Left renal cortex interstitium (tissue), 4 donors: ENCODE measurements around the gene DLGAP5. TPM values are rescaled to one million over a fixed set of nuclear protein-coding genes. Genes with fewer than 3 reads are reported as not detected.

Experiments used
- DNase-seq, 4 donors: peaks; one replicate each; pipeline ENCODE4 v3.0.0-alpha.2; 2013; ENCODE audit warnings: low read depth in 4 of 4, low spot score in 2 of 4, missing footprints in 1 of 4
- polyA plus RNA-seq, 4 donors: library from polyadenylated mRNA; unstranded; fragments of 120-200 nt; gene quantifications; one replicate each; pipeline ENCODE4 v1.2.1, GENCODE V29; 2013; ENCODE audit not compliant: insufficient read length in 4 of 4

The DLGAP5 gene
- polyA plus RNA-seq, 4 donors: 26.9 to 32.7 (median 29.6) TPM

GRCh38 chr14:55131370-55132137 is 59.8 kb downstream of the DLGAP5 start:
- no peak for DNase-seq

- no peak for DNase-seq
Observed at GRCh38 chr14:55130196-55130550, 61.2 kb downstream of the DLGAP5 start.

GRCh38 chr14:55129428-55130195 is 61.8 kb downstream of the DLGAP5 start:
- DNase-seq: peak in 1 of 4 donors; percentile 36

DNA sequence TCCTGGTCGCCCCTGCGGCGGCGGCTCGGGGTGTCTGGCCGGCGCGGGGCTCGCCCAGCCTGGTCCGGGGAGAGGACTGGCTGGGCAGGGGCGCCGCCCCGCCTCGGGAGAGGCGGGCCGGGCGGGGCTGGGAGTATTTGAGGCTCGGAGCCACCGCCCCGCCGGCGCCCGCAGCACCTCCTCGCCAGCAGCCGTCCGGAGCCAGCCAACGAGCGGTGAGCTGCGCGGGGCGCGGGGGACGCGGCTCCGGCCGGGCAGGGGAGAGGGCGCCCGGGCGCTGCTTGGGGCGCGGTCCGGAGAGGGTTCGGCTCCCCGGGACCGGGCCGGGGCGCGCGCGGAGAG is 62.3 kb downstream of the DLGAP5 start, which contains the start of gene LGALS3:
LGALS3 (plus strand) TSS at position 167 of the 342 bp plus-strand sequence. CDS start 8,122 bp downstream, outside the sequence.
- DNase-seq: no peak

GRCh38 chr14:55128386-55129085 is 62.8 kb downstream of the DLGAP5 start:
- DNase-seq: no peak

DNA sequence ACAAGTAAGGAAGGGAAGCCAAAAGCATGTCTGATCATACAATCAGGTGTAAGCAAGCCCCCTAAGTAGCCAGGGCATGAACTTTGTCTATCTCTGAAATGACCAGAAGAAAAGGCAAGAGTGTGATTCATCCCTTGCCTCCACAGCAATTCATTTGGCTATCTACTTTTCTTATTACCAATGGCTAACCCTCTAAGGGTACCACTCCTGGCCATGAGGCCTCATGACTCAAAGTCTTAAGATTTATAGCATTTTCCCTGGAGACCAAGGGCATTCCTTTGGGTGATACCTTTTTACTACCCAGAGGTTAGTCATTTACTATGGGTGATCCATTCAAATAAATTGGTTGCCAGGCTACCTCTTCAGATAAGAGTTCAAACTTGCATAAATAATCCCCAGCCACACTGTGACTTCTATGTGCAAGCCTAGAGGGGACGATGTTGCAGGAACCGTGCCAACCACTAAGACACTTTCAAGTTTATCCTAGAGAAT is 63.9 kb downstream of the DLGAP5 start:
- DNase-seq: no peak

DNA sequence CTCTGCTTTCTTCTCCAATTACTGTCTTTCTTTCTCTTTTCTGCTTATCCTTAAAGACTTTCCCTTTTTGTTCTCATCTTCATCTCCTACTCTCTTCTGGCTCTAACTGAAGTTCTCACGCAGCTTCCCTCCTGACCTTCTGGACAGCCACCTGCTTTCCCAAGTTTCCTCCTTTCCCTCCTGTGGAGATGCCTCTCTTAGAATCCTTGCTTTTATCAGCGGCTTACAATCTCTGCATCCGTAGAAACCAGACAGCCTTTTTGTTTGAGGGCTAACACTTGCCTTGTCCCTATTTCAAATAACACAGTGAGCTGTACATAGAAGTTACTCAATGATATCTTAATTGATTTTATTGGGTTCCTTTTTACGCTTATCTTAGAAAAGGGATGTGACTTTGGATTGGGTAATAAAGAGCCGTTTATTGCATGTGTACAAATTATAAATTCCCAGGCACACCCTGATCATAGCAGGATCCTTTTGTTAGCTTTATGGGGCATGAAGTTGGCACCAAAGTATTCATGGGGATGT is 64.4 kb downstream of the DLGAP5 start:
- no peak for DNase-seq

DNA sequence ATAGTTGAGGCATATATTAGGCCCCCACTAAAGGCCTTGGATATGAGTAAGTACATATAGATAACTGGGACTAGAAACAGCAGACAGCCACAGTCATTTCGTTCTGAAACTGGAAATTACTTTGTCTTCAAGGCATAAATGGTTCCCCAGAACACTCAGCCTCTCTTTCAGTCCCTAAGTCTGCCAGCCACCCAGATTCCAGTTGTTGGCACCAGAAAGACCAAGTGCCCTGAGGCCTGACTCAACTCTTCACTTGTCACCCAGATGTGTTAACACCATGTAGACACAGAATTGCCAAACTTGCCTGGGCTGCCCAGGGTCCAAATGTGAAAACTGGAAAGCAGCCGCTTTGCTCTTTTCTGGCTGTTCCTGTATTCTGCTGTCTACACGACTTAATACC is 65.4 kb downstream of the DLGAP5 start:
- no peak for DNase-seq

GRCh38 chr14:55125403-55125802 is 66.0 kb downstream of the DLGAP5 start:
- DNase-seq: no peak

GRCh38 chr14:55124774-55125386 is 66.5 kb downstream of the DLGAP5 start:
- no peak for DNase-seq

DNA sequence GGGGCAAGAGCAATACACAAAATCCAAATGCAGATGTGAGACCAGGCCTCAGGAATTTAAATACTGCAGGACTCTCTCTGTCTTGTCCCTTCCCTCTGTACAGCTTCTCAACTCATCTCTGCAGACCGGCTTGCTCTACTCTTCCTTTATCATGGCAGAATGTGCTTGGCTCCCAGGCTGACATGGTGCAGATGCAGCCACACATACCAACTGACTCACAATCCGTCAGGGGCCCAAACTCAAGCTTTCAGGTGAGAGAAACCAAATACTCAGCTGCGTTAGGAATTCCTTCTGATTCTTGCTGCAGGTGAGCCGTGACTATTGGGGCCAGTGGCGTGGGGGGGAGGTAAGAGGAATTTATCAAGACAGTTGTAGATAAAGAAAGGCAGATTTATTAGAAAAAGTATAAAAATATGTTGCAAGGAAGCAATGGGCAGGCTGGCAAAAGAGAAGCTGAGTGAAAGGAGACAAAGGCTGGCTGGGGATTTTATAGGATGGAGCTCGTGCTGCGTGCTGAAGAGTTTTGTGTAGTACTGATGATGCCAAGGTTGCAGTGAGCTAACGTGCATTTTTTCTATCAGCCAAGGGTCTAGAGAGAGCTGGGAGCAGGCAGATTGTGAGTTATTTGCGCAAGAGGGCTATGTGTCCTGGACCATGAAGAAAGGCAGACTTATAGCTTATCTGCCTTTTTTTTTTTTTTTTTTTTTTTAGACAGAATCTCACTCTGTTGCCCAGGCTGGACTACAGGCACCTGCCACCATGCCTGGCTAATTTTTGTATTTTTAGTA is 67.3 kb downstream of the DLGAP5 start:
- DNase-seq: no peak

GRCh38 chr14:55123101-55123500 is 68.3 kb downstream of the DLGAP5 start:
- no peak for DNase-seq

GRCh38 chr14:55122440-55122986 is 68.9 kb downstream of the DLGAP5 start:
- no peak for DNase-seq

DNA sequence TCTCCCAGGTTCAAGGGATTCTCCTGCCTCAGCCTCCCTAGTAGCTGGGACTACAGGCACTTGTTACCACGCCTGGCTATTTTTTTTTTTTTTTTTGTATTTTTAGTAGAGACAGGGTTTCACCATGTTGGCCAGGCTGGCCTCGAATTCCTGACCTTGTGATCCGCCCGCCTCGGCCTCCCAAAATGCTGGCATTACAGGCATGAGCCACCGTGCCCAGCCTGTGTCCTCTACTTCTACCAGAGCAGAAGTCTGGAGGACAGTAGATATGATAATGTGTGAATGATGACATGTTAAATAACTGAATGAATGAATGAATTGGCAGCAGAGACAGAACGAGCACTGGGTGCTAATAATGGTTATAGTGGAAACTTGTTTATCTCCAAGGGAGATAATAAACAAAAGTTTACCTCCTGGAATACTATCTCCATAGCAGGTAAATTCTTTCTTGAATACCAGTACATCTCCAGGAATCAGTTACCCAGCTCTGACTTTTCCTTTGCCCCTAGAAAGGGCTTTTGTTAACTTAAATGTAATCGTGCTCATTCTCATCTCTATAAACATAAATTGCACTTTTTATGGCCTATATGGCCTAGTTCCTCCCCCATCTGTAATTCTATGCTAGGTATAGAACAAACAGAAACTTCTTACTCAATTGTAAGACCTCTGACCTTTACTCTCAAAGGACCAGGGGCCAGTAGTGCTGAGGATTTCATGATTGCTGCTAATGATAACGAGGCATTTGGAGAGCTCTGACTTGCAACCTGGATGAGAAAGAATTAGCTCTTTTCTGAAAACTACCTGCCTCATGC is 69.6 kb downstream of the DLGAP5 start:
- DNase-seq: no peak

DNA sequence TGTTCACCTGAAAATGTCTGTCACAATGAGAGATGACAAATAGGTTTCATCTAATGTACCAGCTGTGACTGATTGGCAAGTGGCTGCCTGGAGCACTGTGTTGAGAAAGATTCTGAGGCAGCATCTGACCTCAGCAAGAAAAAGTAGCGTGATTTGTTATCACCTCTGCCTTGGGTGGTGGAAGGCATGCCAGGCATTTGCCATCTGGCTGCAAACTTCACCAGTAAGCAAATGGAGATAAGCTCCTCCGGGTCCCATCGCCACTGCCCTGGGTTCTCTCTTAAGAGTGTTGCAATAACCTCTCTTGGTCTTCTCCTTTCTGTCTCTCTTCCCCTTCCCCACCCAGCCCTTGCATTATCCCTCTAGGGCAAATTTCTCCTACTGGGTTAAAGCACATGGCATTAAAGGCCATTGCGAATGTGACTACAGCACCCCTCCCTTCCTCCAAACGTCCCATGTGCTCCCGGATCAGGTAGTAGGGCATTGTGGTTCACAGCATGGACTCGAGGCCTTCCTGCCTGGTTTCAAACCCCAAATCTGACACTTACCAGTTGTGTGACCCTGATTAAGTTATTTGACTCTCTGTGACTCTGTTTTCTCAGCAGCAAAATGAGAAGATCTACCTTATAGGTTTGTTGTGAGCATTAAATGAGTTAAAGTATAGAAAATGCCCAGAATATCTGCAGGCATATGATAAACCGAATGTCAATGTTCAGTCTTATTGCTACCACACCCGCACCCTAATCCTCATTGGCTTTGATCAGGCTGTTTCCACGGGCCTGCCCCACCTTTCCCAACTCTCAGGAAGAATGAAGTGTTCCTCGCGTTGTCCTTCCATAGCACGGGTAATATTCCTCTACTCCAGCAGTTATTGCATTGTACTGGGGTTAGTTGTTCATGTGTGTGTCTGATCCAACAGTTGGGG is 70.6 kb downstream of the DLGAP5 start:
- no peak for DNase-seq

- DNase-seq: no peak
Observed at GRCh38 chr14:55118761-55119160, 72.6 kb downstream of the DLGAP5 start.

DNA sequence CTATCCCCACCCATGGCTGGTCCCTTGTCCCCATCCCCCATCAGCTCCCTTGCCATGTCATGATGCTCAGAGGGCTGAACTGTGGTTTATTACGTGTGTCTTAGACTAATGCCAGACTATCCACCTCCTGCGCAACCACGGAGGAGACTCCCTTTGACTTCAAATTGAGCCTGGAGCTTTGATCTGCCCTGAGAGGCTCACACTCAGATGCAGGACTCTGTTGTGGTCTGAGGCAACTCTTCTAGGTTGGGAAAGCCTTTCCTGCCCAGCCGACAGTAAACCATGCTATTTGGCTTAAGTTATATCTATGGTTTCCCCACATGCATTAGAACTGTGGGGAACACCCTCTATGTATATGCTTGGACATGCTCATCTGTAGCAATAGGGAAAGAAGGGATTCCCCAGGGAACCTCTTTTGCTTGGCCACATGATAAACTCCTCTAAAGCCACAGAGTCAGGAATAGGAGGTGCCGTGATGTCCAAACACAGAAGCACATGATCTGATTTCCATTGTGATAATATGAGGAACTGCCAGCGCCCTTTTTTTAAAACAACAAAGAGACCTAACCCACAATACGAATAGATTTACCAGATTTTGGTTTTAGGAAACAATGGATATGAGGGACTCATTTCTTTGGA is 73.5 kb downstream of the DLGAP5 start:
- no peak for DNase-seq
